IPS DF 6.9 (cell line): ENCODE results near the gene NCAPH2.

ENCODE experiments used
- DNase-seq: peaks from one replicate; pipeline ENCODE4 v3.0.0-alpha.2; 2013; ENCODE audit warnings: low read depth, low spot score
- H3K27ac ChIP-seq: one replicate; pipeline ENCODE4 v1.5.1; 2013; ENCODE audit warnings: low read length, control low read depth
- H3K27me3 ChIP-seq: 2 replicates; pipeline ENCODE4 v1.6.1; 2013; ENCODE audit warnings: mild to moderate bottlenecking, low read length; ENCODE audit not compliant: control insufficient read depth, insufficient read depth
- H3K36me3 ChIP-seq: 2 replicates; pipeline ENCODE4 v1.6.1; 2013; ENCODE audit warnings: low read length; ENCODE audit not compliant: control insufficient read depth, insufficient read depth
- H3K4me1 ChIP-seq: 2 replicates; pipeline ENCODE4 v1.6.1; 2013; ENCODE audit warnings: low read length; ENCODE audit not compliant: control insufficient read depth, insufficient read depth
- H3K4me3 ChIP-seq: 2 replicates; pipeline ENCODE4 v1.5.1; 2013; ENCODE audit warnings: mild to moderate bottlenecking, low read length
- H3K9me3 ChIP-seq: 2 replicates; pipeline ENCODE4 v1.6.1; 2013; ENCODE audit warnings: low read length, inconsistent platforms; ENCODE audit not compliant: control insufficient read depth, insufficient read depth
- WGBS: extraction: QIAGEN DNeasy Blood & Tissue Kit; methylation state at CpG from one replicate; pipeline ENCODE4 v1.1.7; 2013; ENCODE audit warnings: mixed read lengths, missing lambda C conversion rate; ENCODE audit not compliant: insufficient read length, insufficient coverage; 5-methylcytosine and 5-hydroxymethylcytosine counted together

The NCAPH2 gene

DNA sequence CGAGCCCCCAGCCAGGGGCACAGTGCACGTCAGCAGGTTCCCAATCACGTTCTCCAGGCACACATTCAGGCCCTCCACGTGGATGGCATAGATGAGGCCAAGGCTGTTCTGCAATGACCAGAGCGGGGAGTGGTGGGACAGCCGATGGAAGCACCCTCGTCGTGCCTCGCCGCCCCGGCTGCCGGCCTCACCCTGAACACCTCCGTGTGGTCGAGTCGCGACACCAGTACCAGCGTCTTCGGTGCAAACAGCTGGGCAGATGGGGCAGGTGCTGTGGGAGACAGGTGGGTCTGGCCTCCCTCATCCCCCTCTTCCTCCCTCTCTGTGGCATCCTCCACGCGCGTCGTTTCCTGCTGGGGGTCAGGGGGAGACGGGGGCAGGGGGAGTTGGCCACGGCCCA is 40.7 kb upstream of the NCAPH2 start:
- H3K4me3 ChIP-seq, result no peak overlapping the region
- H3K36me3 ChIP-seq, result peaks cover 51% of the 10 kb centered on the region
- H3K4me1 ChIP-seq, result peaks cover 6% of the 10 kb centered on the region
- DNase-seq, result no peak
- no CpG with 5 or more reads among the region's 24 CpGs for WGBS
- no peaks in the 10 kb centered on the region for H3K9me3 ChIP-seq
- no peaks in the 10 kb centered on the region for H3K27me3 ChIP-seq
- no peak overlapping the region for H3K27ac ChIP-seq

DNA sequence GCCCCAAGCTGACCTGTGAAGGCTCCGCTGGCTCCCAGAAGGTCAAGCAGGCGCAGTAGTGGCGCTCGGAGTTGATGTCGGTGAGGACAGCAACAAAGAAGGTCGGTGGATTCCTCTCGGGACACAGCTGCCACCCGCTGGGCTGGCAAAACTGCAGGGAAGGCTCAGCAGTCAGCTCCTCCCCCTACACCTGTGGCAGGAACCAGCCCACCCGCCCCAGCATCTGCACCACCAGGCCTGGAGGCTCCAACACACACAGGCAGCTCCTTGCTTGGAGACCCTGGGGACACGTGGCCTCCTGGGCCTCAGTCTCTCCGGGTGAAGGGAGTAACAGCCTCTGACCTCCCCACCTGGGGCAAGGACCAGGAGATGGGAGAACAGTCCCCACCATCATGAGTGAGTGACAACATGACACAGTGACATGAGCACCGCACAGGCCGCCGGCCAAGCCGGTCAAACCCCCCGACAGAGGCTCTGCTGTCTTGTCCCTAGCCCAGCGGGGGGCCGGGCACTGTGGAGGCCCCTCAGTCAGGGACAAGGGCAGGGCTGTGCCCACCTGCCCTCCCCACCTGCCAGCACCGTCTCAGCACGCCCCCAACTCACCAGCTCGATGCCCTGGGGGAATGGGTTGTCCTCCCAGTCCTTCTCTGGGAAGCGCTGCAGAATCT is 40.1 kb upstream of the NCAPH2 start:
- DNase-seq, result no peak
- WGBS, result no CpG with 5 or more reads among the region's 22 CpGs
- Histone ChIP-seq H3K27me3 (no peaks in the 10 kb centered on the region), H3K9me3 (no peaks in the 10 kb centered on the region), H3K27ac (no peak overlapping the region), H3K4me3 (no peak overlapping the region), H3K4me1 (peaks cover 6% of the 10 kb centered on the region), H3K36me3 (peaks cover 45% of the 10 kb centered on the region)

DNA sequence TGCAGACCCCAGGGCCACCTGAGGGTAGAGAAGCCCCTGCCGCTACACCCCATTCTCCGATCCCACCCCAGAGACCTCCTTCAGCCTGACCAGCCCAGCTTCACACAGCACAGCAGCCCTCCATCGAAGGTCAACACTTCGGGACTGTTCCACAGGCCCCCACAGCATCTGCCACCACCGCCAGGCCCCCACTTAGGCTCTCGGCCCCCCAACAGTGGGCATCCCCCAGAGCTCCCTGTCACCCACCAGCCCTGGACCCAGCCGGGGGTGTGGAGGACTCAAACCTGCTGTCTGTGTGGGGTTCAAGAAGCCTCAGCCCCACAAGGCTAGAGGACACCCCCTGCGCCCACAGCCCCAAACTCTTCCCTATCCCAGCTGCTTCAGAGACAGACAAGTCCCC is 39.4 kb upstream of the NCAPH2 start:
- DNase-seq, result no peak
- H3K27ac ChIP-seq, result no peak overlapping the region
- H3K27me3 ChIP-seq, result no peaks in the 10 kb centered on the region
- no CpG with 5 or more reads among the region's 8 CpGs for WGBS
- no peak overlapping the region for H3K4me3 ChIP-seq
- H3K36me3 ChIP-seq, result peaks cover 39% of the 10 kb centered on the region
- H3K9me3 ChIP-seq, result no peaks in the 10 kb centered on the region
- peaks cover 6% of the 10 kb centered on the region for H3K4me1 ChIP-seq

DNA sequence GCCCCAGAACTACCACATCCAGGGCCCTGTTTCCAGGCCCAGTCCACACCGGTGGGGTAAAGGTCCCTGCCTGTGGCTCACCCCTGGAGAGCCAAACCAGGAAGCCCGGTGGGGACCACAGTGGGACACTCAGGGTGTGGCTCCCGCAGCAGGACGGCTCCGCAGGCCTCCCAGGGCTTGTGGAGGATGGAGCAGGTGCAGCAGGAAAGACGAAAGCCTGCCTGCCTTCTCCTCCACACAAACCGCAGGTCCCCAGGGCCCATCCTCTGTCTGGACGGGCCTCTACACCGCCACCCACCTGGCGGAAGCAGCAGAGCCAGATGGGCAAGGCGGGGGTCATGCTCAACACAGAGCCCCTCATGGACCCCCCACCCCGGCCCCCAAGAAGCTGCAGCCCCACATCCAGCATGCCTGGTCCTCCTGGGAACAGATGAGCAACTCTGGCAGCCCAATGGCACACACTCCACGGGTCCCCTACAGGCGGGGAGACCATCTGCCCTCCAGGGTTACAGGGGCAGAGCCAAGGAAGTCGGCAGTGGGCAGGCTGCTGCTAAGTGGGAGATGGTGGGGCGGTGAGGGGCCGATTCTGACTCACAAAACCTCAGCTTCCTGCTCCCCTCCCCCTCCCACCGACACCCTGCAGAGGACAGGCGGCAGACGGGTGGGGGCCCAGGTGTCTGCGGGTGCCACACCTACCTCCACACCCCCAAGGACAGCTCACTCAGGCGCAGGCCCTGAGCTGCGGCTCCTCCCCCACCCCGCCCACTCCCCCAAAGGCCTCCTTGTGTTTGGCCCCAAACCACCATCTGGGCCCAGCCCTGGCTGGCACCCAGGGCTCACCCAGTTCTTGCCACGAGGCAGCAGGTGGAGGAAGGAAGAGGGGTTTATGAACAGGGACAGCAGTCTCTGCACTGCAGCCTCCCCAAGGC is 38.4 kb upstream of the NCAPH2 start:
- H3K4me3 ChIP-seq, result no peak overlapping the region
- WGBS, result no CpG with 5 or more reads among the region's 25 CpGs
- H3K27ac ChIP-seq, result no peak overlapping the region
- H3K36me3 ChIP-seq, result peaks cover 32% of the 10 kb centered on the region
- peaks cover 8% of the 10 kb centered on the region for H3K4me1 ChIP-seq
- DNase-seq, result no peak
- H3K9me3 ChIP-seq, result no peaks in the 10 kb centered on the region
- H3K27me3 ChIP-seq, result no peaks in the 10 kb centered on the region

DNA sequence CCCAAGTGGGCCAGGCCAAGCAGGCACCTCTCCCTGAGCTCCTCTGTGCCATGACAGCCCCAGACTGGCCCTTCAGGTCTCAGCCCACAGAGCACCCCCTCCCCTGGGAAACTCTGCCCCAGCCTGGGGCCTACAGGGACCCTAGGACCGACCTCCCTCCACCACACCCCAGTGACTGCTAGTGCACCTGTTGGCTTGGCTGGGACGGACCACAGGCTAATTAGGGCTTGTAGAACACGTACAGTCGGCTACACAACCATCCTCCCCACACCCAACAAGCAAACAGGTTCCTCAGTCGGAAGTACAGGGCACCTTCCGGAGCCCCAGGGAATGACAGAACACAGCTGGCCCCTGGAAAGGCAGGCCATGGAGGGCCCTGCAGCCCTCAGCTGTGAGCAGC is 37.5 kb upstream of the NCAPH2 start:
- Histone ChIP-seq H3K4me1 (peaks cover 8% of the 10 kb centered on the region), H3K27ac (no peak overlapping the region)

DNA sequence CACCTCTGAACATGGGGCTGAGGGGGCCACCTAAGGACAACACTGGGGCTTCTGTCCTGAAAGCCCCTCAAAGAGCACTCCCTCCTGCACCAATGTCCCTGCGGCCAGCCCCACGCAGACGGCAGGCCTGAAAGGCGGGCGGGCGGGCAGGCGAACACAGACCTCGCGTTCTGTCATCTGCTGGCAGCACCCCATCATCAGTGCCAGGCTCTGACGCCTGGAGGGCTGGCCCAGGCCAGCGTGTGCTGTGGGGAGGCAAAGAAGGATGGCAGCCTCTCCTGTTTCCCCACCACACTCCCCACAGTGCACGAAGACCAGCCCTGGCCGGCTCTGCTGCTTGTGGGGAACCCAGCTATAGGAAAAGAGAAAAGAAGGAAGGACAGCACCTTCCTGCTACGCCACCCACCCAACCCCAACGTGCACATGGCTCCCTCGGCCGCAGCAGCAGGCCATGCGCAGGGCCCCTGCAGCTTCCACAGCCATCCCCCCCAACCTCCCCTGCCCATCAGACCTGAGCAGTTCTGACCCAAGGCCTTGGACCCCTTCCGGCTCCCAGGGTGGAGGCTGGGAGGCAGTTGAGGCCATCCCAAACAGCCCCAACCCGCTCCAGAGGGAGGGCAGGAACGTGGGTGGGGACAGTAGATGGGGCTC is 36.7 kb upstream of the NCAPH2 start:
- peaks cover 9% of the 10 kb centered on the region for H3K4me1 ChIP-seq
- H3K4me3 ChIP-seq, result no peak overlapping the region
- H3K27me3 ChIP-seq, result no peaks in the 10 kb centered on the region
- no peak for DNase-seq
- no peak overlapping the region for H3K27ac ChIP-seq
- peaks cover 17% of the 10 kb centered on the region for H3K36me3 ChIP-seq
- no peaks in the 10 kb centered on the region for H3K9me3 ChIP-seq
- no CpG with 5 or more reads among the region's 21 CpGs for WGBS

More for the DNA sequence above, 37.5 kb upstream of the NCAPH2 start:
- H3K27me3 ChIP-seq, result no peaks in the 10 kb centered on the region
- no CpG with 5 or more reads among the region's 6 CpGs for WGBS
- H3K4me3 ChIP-seq, result no peak overlapping the region
- H3K36me3 ChIP-seq, result peaks cover 25% of the 10 kb centered on the region
- no peak for DNase-seq
- no peaks in the 10 kb centered on the region for H3K9me3 ChIP-seq

DNA sequence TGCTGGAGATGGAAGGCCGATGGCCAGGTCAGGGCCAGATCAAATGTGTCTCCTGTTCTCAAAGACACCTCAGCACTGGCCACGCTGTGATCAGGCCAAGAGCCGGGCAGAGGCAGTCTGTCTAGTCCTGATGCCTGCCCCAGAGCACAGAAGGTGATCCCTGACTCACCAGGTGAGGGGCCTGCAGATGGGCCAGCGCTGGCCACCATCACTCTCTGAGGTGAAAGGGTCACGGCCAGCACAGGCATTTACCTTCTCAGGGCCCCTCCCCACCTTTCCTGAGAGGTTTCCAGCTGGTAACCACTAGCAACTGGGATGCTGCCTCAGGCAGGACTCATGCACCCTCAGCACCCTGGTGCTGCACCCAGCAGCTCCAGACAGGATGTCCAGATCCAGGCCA is 36.1 kb upstream of the NCAPH2 start:
- peaks cover 9% of the 10 kb centered on the region for H3K4me1 ChIP-seq
- no peak overlapping the region for H3K4me3 ChIP-seq
- WGBS, result no CpG with 5 or more reads among the region's 5 CpGs
- H3K27ac ChIP-seq, result no peak overlapping the region
- no peak for DNase-seq
- H3K36me3 ChIP-seq, result peaks cover 10% of the 10 kb centered on the region
- H3K9me3 ChIP-seq, result no peaks in the 10 kb centered on the region
- no peaks in the 10 kb centered on the region for H3K27me3 ChIP-seq

DNA sequence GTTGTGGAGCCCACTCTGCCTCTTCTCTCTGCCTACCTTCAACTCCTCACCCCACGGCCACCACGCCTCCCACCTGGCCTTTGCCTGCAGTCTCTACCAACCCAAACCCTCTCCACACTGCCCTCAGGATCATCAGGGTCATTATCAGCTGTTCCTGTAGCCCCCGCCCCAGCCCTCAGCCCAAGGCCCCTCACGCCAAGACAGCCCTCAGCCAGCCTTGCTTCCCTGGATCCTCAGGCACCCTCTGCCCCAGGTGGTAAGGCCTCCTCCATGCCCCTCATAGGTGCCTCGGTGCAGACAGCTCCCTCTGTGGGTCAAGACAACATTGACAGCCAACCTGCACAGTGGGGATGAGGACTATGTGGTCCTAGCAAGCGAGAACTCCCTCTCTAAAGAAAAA is 34.9 kb upstream of the NCAPH2 start:
- WGBS, result no CpG with 5 or more reads among the region's 6 CpGs

DNA sequence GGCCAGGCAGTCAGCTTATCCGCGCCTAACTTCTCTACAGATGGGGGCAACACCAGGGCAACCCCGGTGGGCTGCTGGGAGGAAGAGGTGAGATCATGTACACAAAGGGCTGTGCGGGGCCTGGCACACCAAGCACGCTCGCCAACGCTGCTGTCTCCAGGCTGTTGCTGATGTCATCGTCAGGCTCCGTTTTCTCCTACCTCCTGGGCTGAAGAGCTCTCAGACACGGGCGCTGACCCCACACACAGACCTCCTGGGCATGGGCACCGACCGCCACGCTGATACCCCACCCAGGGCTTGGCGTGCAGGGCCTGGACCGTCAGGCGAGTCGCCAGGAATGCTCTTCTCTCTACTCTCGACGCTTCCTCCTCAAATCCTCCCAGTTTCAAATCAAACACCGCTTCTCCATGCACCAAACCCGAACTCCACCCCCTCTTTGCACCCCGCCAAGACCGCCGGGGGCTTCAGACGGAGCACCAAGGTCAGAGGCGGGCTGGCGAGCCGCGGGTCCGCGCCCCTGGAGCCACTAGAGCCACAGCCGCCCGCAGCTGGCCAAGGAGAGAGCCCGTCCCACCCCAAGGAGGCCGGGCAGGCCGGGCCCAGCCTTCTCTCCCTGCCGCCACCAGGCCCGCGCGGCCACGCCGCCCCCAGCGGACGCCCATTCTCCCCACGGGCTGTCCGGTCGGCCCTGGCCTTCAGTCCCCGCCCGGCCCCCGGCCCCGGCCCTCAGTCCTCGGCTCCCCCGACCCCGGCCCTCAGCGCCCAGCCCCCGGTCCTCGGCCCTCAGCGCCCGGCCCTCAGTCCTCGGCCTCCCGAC is 34.0 kb upstream of the NCAPH2 start:
- peaks cover 9% of the 10 kb centered on the region for H3K4me1 ChIP-seq
- H3K27me3 ChIP-seq, result no peaks in the 10 kb centered on the region
- no CpG with 5 or more reads among the region's 62 CpGs for WGBS
- no peaks in the 10 kb centered on the region for H3K36me3 ChIP-seq
- no peaks in the 10 kb centered on the region for H3K9me3 ChIP-seq
- H3K4me3 ChIP-seq, result peak overlapping the region; percentile 87
- no peak overlapping the region for H3K27ac ChIP-seq
- DNase-seq, result no peak

More for the DNA sequence above, 34.9 kb upstream of the NCAPH2 start:
- no peak for DNase-seq
- H3K4me1 ChIP-seq, result peaks cover 9% of the 10 kb centered on the region
- no peaks in the 10 kb centered on the region; the same call in 1 of the 2 replicates for H3K36me3 ChIP-seq
- H3K9me3 ChIP-seq, result no peaks in the 10 kb centered on the region
- H3K27me3 ChIP-seq, result no peaks in the 10 kb centered on the region
- no peak overlapping the region for H3K4me3 ChIP-seq
- H3K27ac ChIP-seq, result no peak overlapping the region
